ENCODE data around the gene PIK3R1. TPM values are rescaled to one million over a fixed set of nuclear protein-coding genes. Genes with fewer than 3 reads are reported as not detected.

Gene PIK3R1
- total RNA-seq, 1 experiment from 2014 or later, result 47.8 TPM

DNA sequence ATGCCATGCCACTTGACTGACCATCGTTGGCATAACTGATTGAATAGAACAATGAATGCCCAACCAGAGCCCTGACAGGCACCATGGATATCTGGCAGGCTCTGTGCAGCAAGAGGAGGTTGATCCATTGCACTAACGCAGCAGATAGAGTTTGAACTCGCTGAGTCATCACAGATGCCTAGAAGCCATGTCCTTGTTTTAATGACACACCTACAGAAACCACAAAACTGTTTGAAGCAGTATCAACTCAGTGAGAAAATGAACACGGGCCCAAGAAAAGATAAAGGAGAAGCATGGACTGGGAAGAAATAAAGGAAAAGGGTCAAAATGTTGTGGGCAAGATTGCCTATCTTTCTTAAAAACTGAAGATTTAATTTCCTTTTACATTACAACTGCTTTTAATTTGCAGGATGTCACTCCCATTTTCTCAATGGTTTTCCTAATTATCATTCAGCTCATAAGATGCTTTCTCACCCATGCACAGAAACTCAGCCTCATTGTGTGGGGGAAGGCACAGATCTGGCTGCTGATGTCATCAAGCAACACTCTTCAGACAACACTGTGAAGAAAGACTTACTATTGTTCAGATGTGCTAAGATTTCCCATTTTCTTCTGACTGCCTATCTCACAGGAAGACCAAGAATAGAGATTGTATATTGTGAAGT, 129.0 kb downstream of the PIK3R1 start:
- Histone ChIP-seq H3K27me3 (replicated peaks; ENCODE audit: control insufficient read depth, insufficient read depth, low read length) (no peaks in the 10 kb centered on the region), H3K9me3 (no peaks in the 10 kb centered on the region), H3K4me3 (ENCODE audit: low read depth, low read length) (no peak overlapping the region), H3K4me1 (no peaks in the 10 kb centered on the region), H3K36me3 (ENCODE audit: control insufficient read depth, insufficient read depth, low read length) (no peaks in the 10 kb centered on the region)
- no TSS peak for BruUV-seq (replicated peaks)
- Mint-ChIP-seq H3K4me3 (ENCODE audit: unreplicated experiment) (no peak overlapping the region), H3K27me3 (ENCODE audit: insufficient read depth, unreplicated experiment) (no peaks in the 10 kb centered on the region), H3K9me3 (ENCODE audit: unreplicated experiment) (peaks cover 13% of the 10 kb centered on the region), H3K4me1 (ENCODE audit: low read depth, unreplicated experiment) (no peaks in the 10 kb centered on the region), H3K27ac (ENCODE audit: unreplicated experiment) (no peak overlapping the region), H3K36me3 (ENCODE audit: insufficient read depth, unreplicated experiment) (no peaks in the 10 kb centered on the region)
- ChIA-PET POLR2A (no interaction called here), CTCF (no interaction called here)
- intact Hi-C loops (cut with micrococcal nuclease; ENCODE audit: unreplicated experiment), result no loop called here
- TF ChIP-seq, protein P1, sequence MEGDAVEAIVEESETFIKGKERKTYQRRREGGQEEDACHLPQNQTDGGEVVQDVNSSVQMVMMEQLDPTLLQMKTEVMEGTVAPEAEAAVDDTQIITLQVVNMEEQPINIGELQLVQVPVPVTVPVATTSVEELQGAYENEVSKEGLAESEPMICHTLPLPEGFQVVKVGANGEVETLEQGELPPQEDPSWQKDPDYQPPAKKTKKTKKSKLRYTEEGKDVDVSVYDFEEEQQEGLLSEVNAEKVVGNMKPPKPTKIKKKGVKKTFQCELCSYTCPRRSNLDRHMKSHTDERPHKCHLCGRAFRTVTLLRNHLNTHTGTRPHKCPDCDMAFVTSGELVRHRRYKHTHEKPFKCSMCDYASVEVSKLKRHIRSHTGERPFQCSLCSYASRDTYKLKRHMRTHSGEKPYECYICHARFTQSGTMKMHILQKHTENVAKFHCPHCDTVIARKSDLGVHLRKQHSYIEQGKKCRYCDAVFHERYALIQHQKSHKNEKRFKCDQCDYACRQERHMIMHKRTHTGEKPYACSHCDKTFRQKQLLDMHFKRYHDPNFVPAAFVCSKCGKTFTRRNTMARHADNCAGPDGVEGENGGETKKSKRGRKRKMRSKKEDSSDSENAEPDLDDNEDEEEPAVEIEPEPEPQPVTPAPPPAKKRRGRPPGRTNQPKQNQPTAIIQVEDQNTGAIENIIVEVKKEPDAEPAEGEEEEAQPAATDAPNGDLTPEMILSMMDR (IDR thresholded peaks at IDR 0.05; ENCODE audit: insufficient read depth in 1 of 2, low read depth in 1 of 2, low read length in 1 of 2, severe bottlenecking in 1 of 2, unreplicated experiment in 1 of 2), result no peak
- DNase-seq, result no peak

DNA sequence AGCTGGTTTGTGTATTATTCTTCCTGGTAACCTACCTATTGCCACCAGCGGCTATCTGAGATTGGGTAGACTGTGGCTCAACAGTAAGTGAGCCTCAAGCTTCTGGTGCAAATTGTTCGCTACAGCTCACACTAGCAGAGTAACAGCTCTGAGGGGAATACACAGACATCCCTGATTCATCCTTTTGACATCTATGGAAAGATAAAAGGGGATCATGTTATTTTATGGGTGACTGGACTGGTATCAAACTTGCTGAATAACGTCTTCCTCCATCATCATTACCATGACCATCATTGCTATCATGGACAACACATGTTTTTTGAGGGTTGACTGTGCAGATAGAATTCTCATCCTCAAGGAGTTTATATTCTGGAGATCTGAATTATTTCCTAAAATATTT, 129.6 kb downstream of the PIK3R1 start:
- Mint-ChIP-seq H3K27ac (ENCODE audit: unreplicated experiment) (no peak overlapping the region), H3K4me3 (ENCODE audit: unreplicated experiment) (no peak overlapping the region), H3K9me3 (ENCODE audit: unreplicated experiment) (peaks cover 13% of the 10 kb centered on the region), H3K36me3 (ENCODE audit: insufficient read depth, unreplicated experiment) (no peaks in the 10 kb centered on the region), H3K4me1 (ENCODE audit: low read depth, unreplicated experiment) (no peaks in the 10 kb centered on the region), H3K27me3 (ENCODE audit: insufficient read depth, unreplicated experiment) (no peaks in the 10 kb centered on the region)
- intact Hi-C loops (cut with micrococcal nuclease; ENCODE audit: unreplicated experiment), result no loop called here
- TF ChIP-seq, protein P1 (IDR thresholded peaks at IDR 0.05; ENCODE audit: insufficient read depth in 1 of 2, low read depth in 1 of 2, low read length in 1 of 2, severe bottlenecking in 1 of 2, unreplicated experiment in 1 of 2), result no peak
- no TSS peak for BruUV-seq (replicated peaks)
- no peak for DNase-seq
- POLR2A ChIA-PET, result no interaction called here
- no peaks in the 10 kb centered on the region for H3K27me3 ChIP-seq (replicated peaks; ENCODE audit: control insufficient read depth, insufficient read depth, low read length)
- H3K9me3 ChIP-seq, result no peaks in the 10 kb centered on the region
- no peaks in the 10 kb centered on the region for H3K4me1 ChIP-seq
- H3K36me3 ChIP-seq (ENCODE audit: control insufficient read depth, insufficient read depth, low read length), result no peaks in the 10 kb centered on the region
- CTCF ChIA-PET, result no interaction called here
- no peak overlapping the region for H3K4me3 ChIP-seq (ENCODE audit: low read depth, low read length)

DNA sequence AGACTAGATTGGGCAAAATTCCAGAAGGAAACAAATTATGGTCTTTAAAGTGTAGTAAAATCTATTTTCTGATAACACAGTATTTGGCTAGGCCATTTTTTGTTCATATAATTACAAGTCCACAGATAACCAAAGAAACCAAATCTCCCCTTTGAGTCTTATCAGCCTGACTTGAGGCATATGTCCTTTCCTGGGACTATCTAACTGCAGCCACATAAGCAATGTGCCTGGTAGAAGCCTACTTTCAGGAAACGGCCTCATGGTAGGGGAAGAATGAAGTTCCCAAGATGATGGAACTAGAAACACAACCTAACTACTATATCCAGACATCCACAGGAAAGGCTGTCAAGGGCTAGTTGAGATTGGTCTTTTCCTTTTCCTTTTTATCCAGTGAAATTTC, 130.0 kb downstream of the PIK3R1 start:
- DNase-seq, result no peak
- Mint-ChIP-seq H3K27ac (ENCODE audit: unreplicated experiment) (no peak overlapping the region), H3K4me3 (ENCODE audit: unreplicated experiment) (no peak overlapping the region), H3K36me3 (ENCODE audit: insufficient read depth, unreplicated experiment) (no peaks in the 10 kb centered on the region), H3K9me3 (ENCODE audit: unreplicated experiment) (peaks cover 13% of the 10 kb centered on the region), H3K4me1 (ENCODE audit: low read depth, unreplicated experiment) (no peaks in the 10 kb centered on the region), H3K27me3 (ENCODE audit: insufficient read depth, unreplicated experiment) (no peaks in the 10 kb centered on the region)
- no peak overlapping the region for H3K4me3 ChIP-seq (ENCODE audit: low read depth, low read length)
- no peaks in the 10 kb centered on the region for H3K9me3 ChIP-seq
- TF ChIP-seq, protein P1 (IDR thresholded peaks at IDR 0.05; ENCODE audit: insufficient read depth in 1 of 2, low read depth in 1 of 2, low read length in 1 of 2, severe bottlenecking in 1 of 2, unreplicated experiment in 1 of 2), result no peak
- intact Hi-C loops (cut with micrococcal nuclease; ENCODE audit: unreplicated experiment), result no loop called here
- no peaks in the 10 kb centered on the region for H3K4me1 ChIP-seq
- no TSS peak for BruUV-seq (replicated peaks)
- CTCF ChIA-PET, result no interaction called here
- H3K36me3 ChIP-seq (ENCODE audit: control insufficient read depth, insufficient read depth, low read length), result no peaks in the 10 kb centered on the region
- POLR2A ChIA-PET, result no interaction called here
- H3K27me3 ChIP-seq (replicated peaks; ENCODE audit: control insufficient read depth, insufficient read depth, low read length), result no peaks in the 10 kb centered on the region
